Thyroid gland (tissue), 4 donors: Measurements from ENCODE around the gene GREB1L.

Source experiments
- CTCF ChIP-seq, 6 experiments: fragments of 200-600 bp in 3 of 6; fragments of 450-650 bp in 3 of 6; sonication (generic) in 3 of 6; IDR thresholded peaks; one replicate each; pipeline ENCODE4 v1.5.1; 2016 to 2019; ENCODE audit warnings: antibody characterized with exemption in 6 of 6, mild to moderate bottlenecking in 2 of 6, inconsistent platforms in 1 of 6, moderate library complexity in 1 of 6
- POLR2A ChIP-seq, 2 donors: fragments of 450-650 bp; IDR thresholded peaks; one replicate each; pipeline ENCODE4 v1.6.1; 2017; ENCODE audit warnings: antibody characterized with exemption in 2 of 2, mild to moderate bottlenecking in 2 of 2, moderate library complexity in 1 of 2

GRCh38 chr18:21484851-21485636 is 243.0 kb downstream of the GREB1L start:
- TF ChIP-seq CTCF (IDR thresholded peaks at IDR 0.05) (no peak), POLR2A (IDR thresholded peaks at IDR 0.05) (no peak)
